Stimulated activated CD8-positive, alpha-beta memory T cell treated with anti-CD3 and anti-CD28 coated beads, Interleukin-2, amount 100 ng/mL, for 48 hours (primary cell): ENCODE measurements around the gene CPNE2.
A peak's percentile ranks its signal among the peaks of the same experiment; 100 is the strongest.

Experiments
- DNase-seq, 2 donors: peaks; one replicate each; pipeline ENCODE4 v3.0.0-alpha.2; 2020; ENCODE audit warnings: low read depth in 2 of 2

Gene CPNE2

GRCh38 chr16:57123974-57124674, 31.7 kb downstream of the CPNE2 start:
- DNase-seq, result no peak

- DNase-seq, result no peak
These were observed 33.0 kb downstream of the CPNE2 start for GRCh38 chr16:57125376-57125775.

GRCh38 chr16:57125969-57126368, 33.6 kb downstream of the CPNE2 start:
- DNase-seq, result no peak

GRCh38 chr16:57126411-57126810, 34.0 kb downstream of the CPNE2 start:
- no peak for DNase-seq

- DNase-seq, result peak in 1 of 2 donors; percentile 13
These were observed 34.8 kb downstream of the CPNE2 start for GRCh38 chr16:57127037-57127763.

- DNase-seq, result no peak
These were observed 35.5 kb downstream of the CPNE2 start for GRCh38 chr16:57127836-57128235.

- DNase-seq, result peak in 1 of 2 donors; percentile 28
These were observed 36.5 kb downstream of the CPNE2 start for GRCh38 chr16:57128771-57129389.

GRCh38 chr16:57130950-57131321, 38.6 kb downstream of the CPNE2 start:
- no peak for DNase-seq

GRCh38 chr16:57131351-57131970, 39.1 kb downstream of the CPNE2 start:
- no peak for DNase-seq

GRCh38 chr16:57132470-57132869, 40.1 kb downstream of the CPNE2 start:
- no peak for DNase-seq

GRCh38 chr16:57133031-57133430, 40.6 kb downstream of the CPNE2 start:
- DNase-seq, result no peak

GRCh38 chr16:57133886-57134285, 41.5 kb downstream of the CPNE2 start:
- no peak for DNase-seq

- DNase-seq, result no peak
These were observed 42.6 kb downstream of the CPNE2 start for GRCh38 chr16:57134982-57135381.

GRCh38 chr16:57137043-57137442, 44.7 kb downstream of the CPNE2 start:
- no peak for DNase-seq

- no peak for DNase-seq
These were observed 45.3 kb downstream of the CPNE2 start for GRCh38 chr16:57137566-57138273.

GRCh38 chr16:57138281-57138935, 46.0 kb downstream of the CPNE2 start:
- no peak for DNase-seq

- no peak for DNase-seq
These were observed 48.7 kb downstream of the CPNE2 start for GRCh38 chr16:57140931-57141668.

- no peak for DNase-seq
These were observed 49.6 kb downstream of the CPNE2 start for GRCh38 chr16:57141822-57142631.

GRCh38 chr16:57143149-57143921, 51.0 kb downstream of the CPNE2 start:
- no peak for DNase-seq
